MCF 10A (cell line): Measurements from ENCODE around the gene CUBN. TPM values are rescaled to one million over a fixed set of nuclear protein-coding genes. Genes with fewer than 3 reads are reported as not detected.

Experiments
- BruUV-seq: library from RNA; stranded (reverse); fragments of 400-500 nt; replicated peaks from 2 replicates; lab custom pipeline; 2021; lab: Mats Ljungman, UMichigan
- CTCF ChIA-PET: fragments of 300-600 bp; sonication (Branson Sonifier 250); formaldehyde crosslinking; extraction: SDS; loops from one replicate; lab custom pipeline; 2021; ENCODE audit warnings: antibody characterized with exemption, inconsistent platforms; lab: Yijun Ruan, JAX
- POLR2A ChIA-PET: fragments of 300-600, 350-650 bp; sonication (Branson Sonifier 250); formaldehyde crosslinking; extraction: SDS; loops from one replicate; lab custom pipeline; 2020; ENCODE audit warnings: antibody characterized with exemption, inconsistent platforms; lab: Yijun Ruan, JAX
- DNase-seq: peaks from one replicate; pipeline ENCODE4 v3.0.0-alpha.2; 2018; ENCODE audit not compliant: unreplicated experiment
- H3K27ac Mint-ChIP-seq: one replicate; pipeline ENCODE4 v1.8.0; 2022; ENCODE audit warnings: mild to moderate bottlenecking, low read depth, mixed read lengths; ENCODE audit not compliant: unreplicated experiment
- H3K27me3 Mint-ChIP-seq: one replicate; pipeline ENCODE4 v1.8.0; 2022; ENCODE audit warnings: mixed read lengths; ENCODE audit not compliant: insufficient read depth, unreplicated experiment
- H3K36me3 Mint-ChIP-seq: one replicate; pipeline ENCODE4 v1.8.0; 2022; ENCODE audit warnings: mild to moderate bottlenecking, moderate library complexity, mixed read lengths; ENCODE audit not compliant: insufficient read depth, unreplicated experiment
- H3K4me1 Mint-ChIP-seq: one replicate; pipeline ENCODE4 v1.8.0; 2022; ENCODE audit warnings: mixed read lengths; ENCODE audit not compliant: insufficient read depth, unreplicated experiment
- H3K4me3 Mint-ChIP-seq: one replicate; pipeline ENCODE4 v1.8.0; 2022; ENCODE audit warnings: mild to moderate bottlenecking, moderate library complexity, mixed read lengths; ENCODE audit not compliant: unreplicated experiment
- H3K9me3 Mint-ChIP-seq: one replicate; pipeline ENCODE4 v1.8.0; 2022; ENCODE audit warnings: mixed read lengths; ENCODE audit not compliant: unreplicated experiment
- CTCF ChIP-seq: fragments of 200-600 bp; IDR thresholded peaks from one replicate; pipeline ENCODE4 v1.8.0; 2022; ENCODE audit warnings: antibody characterized with exemption, mild to moderate bottlenecking; ENCODE audit not compliant: unreplicated experiment
- intact Hi-C: fragments of 100-400 bp; cut with micrococcal nuclease; formaldehyde crosslinking; loops from 2 replicates; pipeline ENCODE4 v1.14.1; 2022
- total RNA-seq: library from RNA; stranded (reverse); gene quantifications from 2 replicates; pipeline ENCODE4 v1.2.3, GENCODE V29; 2022

CUBN gene
- total RNA-seq, 1 experiment from 2014 or later, result 1.3 TPM

GRCh38 chr10:17113346-17113745 is 16.3 kb downstream of the CUBN start:
- TF ChIP-seq CTCF, result no peak
- Mint-ChIP-seq H3K9me3 (no peaks in the 10 kb centered on the region), H3K4me1 (peaks cover 16% of the 10 kb centered on the region), H3K36me3 (no peaks in the 10 kb centered on the region), H3K27ac (no peak overlapping the region), H3K4me3 (no peak overlapping the region), H3K27me3 (no peaks in the 10 kb centered on the region)
- DNase-seq, result peak; percentile 68
- ChIA-PET CTCF (no interaction called here), POLR2A (interaction anchor here (0.6 to 1.2 kb wide), 4 partner anchors 38 to 92 kb away, joined by 3 to 4 read pairs (median 4); no protein-coding TSS in a partner anchor)
- BruUV-seq, result no TSS peak
- intact Hi-C loops, result no loop called here

- Mint-ChIP-seq H3K36me3 (no peaks in the 10 kb centered on the region), H3K27ac (no peak overlapping the region), H3K4me1 (peaks cover 16% of the 10 kb centered on the region), H3K9me3 (no peaks in the 10 kb centered on the region), H3K4me3 (no peak overlapping the region), H3K27me3 (no peaks in the 10 kb centered on the region)
- no peak for TF ChIP-seq CTCF
- DNase-seq, result no peak
- intact Hi-C loops, result no loop called here
- ChIA-PET CTCF (no interaction called here), POLR2A (interaction anchor here (0.9 to 1.2 kb wide), 2 partner anchors 43 to 90 kb away, joined by 4 read pairs; no protein-coding TSS in a partner anchor)
- BruUV-seq, result no TSS peak
These were observed 17.0 kb downstream of the CUBN start for GRCh38 chr10:17112566-17112965.

GRCh38 chr10:17109475-17110207 is 20.0 kb downstream of the CUBN start:
- H3K27me3 Mint-ChIP-seq, result no peaks in the 10 kb centered on the region
- intact Hi-C loops, result no loop called here
- no peak for TF ChIP-seq CTCF
- H3K36me3 Mint-ChIP-seq, result no peaks in the 10 kb centered on the region
- H3K4me1 Mint-ChIP-seq, result peaks cover 16% of the 10 kb centered on the region
- CTCF ChIA-PET, result no interaction called here
- POLR2A ChIA-PET, result interaction anchor here (0.7 kb wide), 1 partner anchor 34 kb away, joined by 3 read pairs; no protein-coding TSS in a partner anchor
- DNase-seq, result peak; percentile 64
- H3K4me3 Mint-ChIP-seq, result no peak overlapping the region
- no TSS peak for BruUV-seq
- H3K9me3 Mint-ChIP-seq, result no peaks in the 10 kb centered on the region
- H3K27ac Mint-ChIP-seq, result no peak overlapping the region

- no peak overlapping the region for H3K27ac Mint-ChIP-seq
- POLR2A ChIA-PET, result interaction anchor here (0.7 kb wide), 1 partner anchor 35 kb away, joined by 3 read pairs; no protein-coding TSS in a partner anchor
- H3K9me3 Mint-ChIP-seq, result no peaks in the 10 kb centered on the region
These were observed 20.6 kb downstream of the CUBN start for GRCh38 chr10:17109046-17109445.

More at GRCh38 chr10:17109046-17109445, 20.6 kb downstream of the CUBN start:
- Mint-ChIP-seq H3K4me3 (no peak overlapping the region), H3K27me3 (no peaks in the 10 kb centered on the region), H3K36me3 (no peaks in the 10 kb centered on the region), H3K4me1 (peaks cover 12% of the 10 kb centered on the region)
- DNase-seq, result no peak
- BruUV-seq, result no TSS peak
- CTCF ChIA-PET, result no interaction called here
- TF ChIP-seq CTCF, result no peak
- intact Hi-C loops, result no loop called here
